Measurements from ENCODE around the gene ZBTB7C. TPM values are rescaled to one million over a fixed set of nuclear protein-coding genes. Genes with fewer than 3 reads are reported as not detected.

The ZBTB7C gene
- total and polyA plus RNA-seq, 10 of the 15 experiments (the other 5 are each of a cell fraction or from before 2014, with no cell fraction given), result under 0.01 to 0.08 (median 0.01) TPM; not detected in 7

- FAIRE-seq (no peak), ATAC-seq (no peak), DNase-seq (ENCODE audit: low read depth, low spot score) (no peak)
- 62% methylated on average over 10 of the region's 10 CpGs for WGBS (ENCODE audit: insufficient coverage, insufficient replicate concordance, low lambda C conversion rate, missing lambda C conversion rate)
- Histone ChIP-seq H3K79me2 (ENCODE audit: control insufficient read depth, insufficient read depth, low read length) (no peaks in the 10 kb centered on the region), H3K9ac (ENCODE audit: control insufficient read depth, insufficient read depth, low read length) (no peak overlapping the region), H3K27me3 (replicated peaks in 1 of 2; ENCODE audit: control insufficient read depth in 2 of 2, insufficient read depth in 2 of 2, low read length in 1 of 2) (peaks cover 0 to 2% of the 10 kb centered on the region in 2 experiments; a peak in 1 of 4 replicates), H3K9me3 (replicated peaks; ENCODE audit: control insufficient read depth, insufficient read depth, low read length) (no peaks in the 10 kb centered on the region), H3K36me3 (ENCODE audit: control insufficient read depth in 2 of 2, insufficient read depth in 2 of 2, low read length in 1 of 2) (no peaks in the 10 kb centered on the region), H3K4me3 (no peak overlapping the region), H3K4me1 (ENCODE audit: control insufficient read depth, insufficient read depth, low read length) (no peaks in the 10 kb centered on the region; the same call in 1 of the 2 replicates), H3K27ac (ENCODE audit: control insufficient read depth, insufficient read depth) (no peak overlapping the region), H3K4me2 (ENCODE audit: control insufficient read depth, insufficient read depth) (no peak overlapping the region), H4K20me1 (ENCODE audit: control insufficient read depth, insufficient read depth) (no peaks in the 10 kb centered on the region), H2AFZ (ENCODE audit: control insufficient read depth, low read depth, low read length) (no peak overlapping the region)
- POLR2A ChIA-PET, result no interaction called here
- no peak for TF ChIP-seq RUNX3 (IDR thresholded peaks at IDR 0.05; ENCODE audit: low read length)
- BruUV-seq (replicated peaks), result no TSS peak
- RAD21 ChIA-PET (ENCODE audit: unreplicated experiment), result no interaction called here
- in situ Hi-C loops (cut with MboI), result loop anchor here (5.0 kb wide), 1 partner anchor 245 kb away; no protein-coding TSS in a partner anchor
- CTCF ChIA-PET, result interaction anchor here (1.2 to 2.4 kb wide), 4 partner anchors 24 to 250 kb away, joined by 3 to 12 read pairs (median 4); no protein-coding TSS in a partner anchor
- SMC1A ChIA-PET (ENCODE audit: uncharacterized antibody, unreplicated experiment), result interaction anchor here (1.2 to 1.5 kb wide), 2 partner anchors 11 to 250 kb away, joined by 3 read pairs; no protein-coding TSS in a partner anchor
- intact Hi-C loops (cut with micrococcal nuclease; ENCODE audit: unreplicated experiment), result loop anchor here (1.0 to 5.0 kb wide), 4 partner anchors 90 to 250 kb away; partner anchors contain the start of gene SMAD2
These were observed 387.2 kb downstream of the ZBTB7C start for GRCh38 chr18:48022021-48022420.

DNA sequence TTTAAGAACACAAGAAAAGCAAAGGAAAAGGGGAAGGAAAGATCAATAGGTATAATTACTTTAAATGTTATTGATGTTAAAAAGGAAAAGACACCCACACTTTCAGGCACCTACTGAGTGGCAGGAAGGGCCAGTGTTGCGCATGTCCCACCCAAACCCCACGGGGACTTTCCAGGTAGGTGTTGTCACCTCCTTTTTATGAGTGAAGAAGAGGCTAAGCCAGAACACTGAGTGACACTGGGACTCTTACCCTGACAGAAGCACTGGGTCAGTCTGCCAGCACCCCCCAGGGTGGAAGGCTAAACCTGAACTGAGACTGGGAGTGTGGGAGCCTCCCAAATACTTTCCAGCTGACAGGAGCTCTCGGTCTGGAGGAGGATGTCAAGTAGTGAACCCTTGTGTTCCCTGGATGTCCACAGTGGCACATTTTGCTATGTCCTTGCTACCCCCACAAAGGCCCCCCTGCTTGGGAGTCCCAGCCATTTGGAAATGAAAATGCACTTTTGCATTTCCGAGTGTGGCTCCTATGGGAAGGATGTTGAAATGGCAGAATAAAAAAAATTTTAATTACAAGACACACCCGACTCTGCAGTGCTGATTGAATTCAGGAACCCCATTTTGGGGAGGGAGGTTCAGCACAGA, 387.8 kb downstream of the ZBTB7C start:
- ATAC-seq, result peak; percentile 68
- intact Hi-C loops (cut with micrococcal nuclease; ENCODE audit: unreplicated experiment), result loop anchor here (5.0 kb wide), 2 partner anchors 89 to 144 kb away; partner anchors contain the start of gene SMAD2
- Histone ChIP-seq H3K4me1 (ENCODE audit: control insufficient read depth, insufficient read depth, low read length) (no peaks in the 10 kb centered on the region; the same call in 1 of the 2 replicates), H3K4me3 (no peak overlapping the region), H3K27ac (ENCODE audit: control insufficient read depth, insufficient read depth) (no peak overlapping the region), H3K36me3 (ENCODE audit: control insufficient read depth in 2 of 2, insufficient read depth in 2 of 2, low read length in 1 of 2) (no peaks in the 10 kb centered on the region), H3K79me2 (ENCODE audit: control insufficient read depth, insufficient read depth, low read length) (no peaks in the 10 kb centered on the region), H3K9me3 (replicated peaks; ENCODE audit: control insufficient read depth, insufficient read depth, low read length) (no peaks in the 10 kb centered on the region), H3K4me2 (ENCODE audit: control insufficient read depth, insufficient read depth) (0 out of 2 replicates have a peak overlapping the region, but pooled peaks have one; percentile 25), H2AFZ (ENCODE audit: control insufficient read depth, low read depth, low read length) (no peak overlapping the region; the same call in 1 of the 2 replicates), H4K20me1 (ENCODE audit: control insufficient read depth, insufficient read depth) (no peaks in the 10 kb centered on the region), H3K27me3 (replicated peaks in 1 of 2; ENCODE audit: control insufficient read depth in 2 of 2, insufficient read depth in 2 of 2, low read length in 1 of 2) (peaks cover 0 to 2% of the 10 kb centered on the region in 2 experiments; a peak in 1 of 4 replicates), H3K9ac (ENCODE audit: control insufficient read depth, insufficient read depth, low read length) (no peak overlapping the region)
- no peak for DNase-seq (ENCODE audit: low read depth, low spot score)
- CTCF ChIA-PET, result interaction anchor here (1.2 to 2.4 kb wide), 4 partner anchors 23 to 250 kb away, joined by 3 to 12 read pairs (median 4); no protein-coding TSS in a partner anchor
- SMC1A ChIA-PET (ENCODE audit: uncharacterized antibody, unreplicated experiment), result interaction anchor here (1.5 kb wide), 1 partner anchor 249 kb away, joined by 3 read pairs; no protein-coding TSS in a partner anchor
- RAD21 ChIA-PET (ENCODE audit: unreplicated experiment), result no interaction called here
- POLR2A ChIA-PET, result no interaction called here
- no peak for FAIRE-seq
- TF ChIP-seq YBX1 (IDR thresholded peaks at IDR 0.05) (no peak), WRNIP1 (IDR thresholded peaks at IDR 0.05; ENCODE audit: borderline replicate concordance, low read depth, low read length) (no peak), JUNB (IDR thresholded peaks at IDR 0.05) (no peak), PKNOX1 (IDR thresholded peaks at IDR 0.05) (peak; percentile 49; the same call in 1 of the 2 replicates)
- in situ Hi-C loops (cut with MboI), result loop anchor here (5.0 kb wide), 1 partner anchor 244 kb away; no protein-coding TSS in a partner anchor
- 12% methylated on average over 5 of the region's 5 CpGs for WGBS (ENCODE audit: insufficient coverage, insufficient replicate concordance, low lambda C conversion rate, missing lambda C conversion rate)
- no TSS peak for BruUV-seq (replicated peaks)

Measured in GM12878 (cell line).